Testis (tissue), 2 donors: Measurements from ENCODE around the gene LRP1B.

Experiments used
- POLR2A ChIP-seq: fragments of 450-650 bp; IDR thresholded peaks from one replicate; pipeline ENCODE4 v1.6.1; 2017; ENCODE audit warnings: antibody characterized with exemption, mild to moderate bottlenecking, moderate library complexity
- TF ChIP-seq, protein P1 (sequence below), 3 experiments: fragments of 450-650 bp in 2 of 3; fragments of 200-600 bp in 1 of 3; sonication (generic) in 1 of 3; IDR thresholded peaks; one replicate each; pipeline ENCODE4 v1.5.1; 2016 to 2019; ENCODE audit warnings: antibody characterized with exemption in 3 of 3, mild to moderate bottlenecking in 2 of 3, moderate library complexity in 1 of 3

- TF ChIP-seq POLR2A, result no peak
- TF ChIP-seq, protein P1, sequence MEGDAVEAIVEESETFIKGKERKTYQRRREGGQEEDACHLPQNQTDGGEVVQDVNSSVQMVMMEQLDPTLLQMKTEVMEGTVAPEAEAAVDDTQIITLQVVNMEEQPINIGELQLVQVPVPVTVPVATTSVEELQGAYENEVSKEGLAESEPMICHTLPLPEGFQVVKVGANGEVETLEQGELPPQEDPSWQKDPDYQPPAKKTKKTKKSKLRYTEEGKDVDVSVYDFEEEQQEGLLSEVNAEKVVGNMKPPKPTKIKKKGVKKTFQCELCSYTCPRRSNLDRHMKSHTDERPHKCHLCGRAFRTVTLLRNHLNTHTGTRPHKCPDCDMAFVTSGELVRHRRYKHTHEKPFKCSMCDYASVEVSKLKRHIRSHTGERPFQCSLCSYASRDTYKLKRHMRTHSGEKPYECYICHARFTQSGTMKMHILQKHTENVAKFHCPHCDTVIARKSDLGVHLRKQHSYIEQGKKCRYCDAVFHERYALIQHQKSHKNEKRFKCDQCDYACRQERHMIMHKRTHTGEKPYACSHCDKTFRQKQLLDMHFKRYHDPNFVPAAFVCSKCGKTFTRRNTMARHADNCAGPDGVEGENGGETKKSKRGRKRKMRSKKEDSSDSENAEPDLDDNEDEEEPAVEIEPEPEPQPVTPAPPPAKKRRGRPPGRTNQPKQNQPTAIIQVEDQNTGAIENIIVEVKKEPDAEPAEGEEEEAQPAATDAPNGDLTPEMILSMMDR (IDR thresholded peaks at IDR 0.05), result no peak
Observed at GRCh38 chr2:140998017-140998416, 1132.8 kb downstream of the LRP1B start.
